Peyer's patch (tissue), 4 donors: ENCODE results near the gene DPCD.

Experiments used
- POLR2A ChIP-seq, 2 donors: fragments of 450-650 bp; IDR thresholded peaks; one replicate each; pipeline ENCODE4 v1.5.1; 2017; ENCODE audit warnings: antibody characterized with exemption in 2 of 2, mild to moderate bottlenecking in 2 of 2, moderate library complexity in 2 of 2
- TF ChIP-seq, protein P1 (sequence below), 6 experiments: fragments of 450-650 bp in 4 of 6; fragments of 200-600 bp in 2 of 6; sonication (generic) in 1 of 6; IDR thresholded peaks; one replicate each; pipeline ENCODE4 v1.5.1; 2017 to 2019; ENCODE audit warnings: antibody characterized with exemption in 6 of 6, mild to moderate bottlenecking in 3 of 6, moderate library complexity in 1 of 6

DNA sequence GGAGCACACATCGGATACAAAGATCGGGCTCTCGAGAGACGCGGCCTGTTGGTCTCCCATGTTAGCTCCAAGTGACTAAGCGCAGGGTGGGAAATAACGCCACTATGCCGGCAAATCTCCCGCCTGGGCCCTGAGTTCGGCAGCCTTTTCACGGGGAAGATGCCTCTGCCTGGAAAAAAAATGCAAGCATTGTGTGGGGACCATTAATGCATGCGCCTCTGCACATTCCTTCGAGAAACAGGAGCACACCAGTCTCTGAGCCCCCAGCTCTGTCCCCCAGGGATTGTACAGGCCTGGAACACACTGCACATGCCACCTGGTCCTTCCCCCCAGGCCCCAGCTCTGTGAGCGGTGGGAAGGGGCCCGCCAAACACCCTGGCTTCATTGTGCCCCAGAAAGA is 62.7 kb downstream of the DPCD start:
- TF ChIP-seq, protein P1, sequence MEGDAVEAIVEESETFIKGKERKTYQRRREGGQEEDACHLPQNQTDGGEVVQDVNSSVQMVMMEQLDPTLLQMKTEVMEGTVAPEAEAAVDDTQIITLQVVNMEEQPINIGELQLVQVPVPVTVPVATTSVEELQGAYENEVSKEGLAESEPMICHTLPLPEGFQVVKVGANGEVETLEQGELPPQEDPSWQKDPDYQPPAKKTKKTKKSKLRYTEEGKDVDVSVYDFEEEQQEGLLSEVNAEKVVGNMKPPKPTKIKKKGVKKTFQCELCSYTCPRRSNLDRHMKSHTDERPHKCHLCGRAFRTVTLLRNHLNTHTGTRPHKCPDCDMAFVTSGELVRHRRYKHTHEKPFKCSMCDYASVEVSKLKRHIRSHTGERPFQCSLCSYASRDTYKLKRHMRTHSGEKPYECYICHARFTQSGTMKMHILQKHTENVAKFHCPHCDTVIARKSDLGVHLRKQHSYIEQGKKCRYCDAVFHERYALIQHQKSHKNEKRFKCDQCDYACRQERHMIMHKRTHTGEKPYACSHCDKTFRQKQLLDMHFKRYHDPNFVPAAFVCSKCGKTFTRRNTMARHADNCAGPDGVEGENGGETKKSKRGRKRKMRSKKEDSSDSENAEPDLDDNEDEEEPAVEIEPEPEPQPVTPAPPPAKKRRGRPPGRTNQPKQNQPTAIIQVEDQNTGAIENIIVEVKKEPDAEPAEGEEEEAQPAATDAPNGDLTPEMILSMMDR (IDR thresholded peaks at IDR 0.05), result no peak
- no peak for TF ChIP-seq POLR2A (IDR thresholded peaks at IDR 0.05)
